A673 (cell line): ENCODE results near the gene NRXN2. TPM values are rescaled to one million over a fixed set of nuclear protein-coding genes. Genes with fewer than 3 reads are reported as not detected.

Experiments
- BruUV-seq: library from RNA; stranded (reverse); fragments of 400-500 nt; replicated peaks from 2 replicates; lab custom pipeline; 2021; lab: Mats Ljungman, UMichigan
- CTCF ChIA-PET: fragments of 300-600 bp; sonication (Branson Sonifier 250); formaldehyde crosslinking; loops from one replicate; lab custom pipeline; 2022; ENCODE audit warnings: antibody characterized with exemption; lab: Charles Lee
- POLR2A ChIA-PET: fragments of 300-600 bp; sonication (Branson Sonifier 250); formaldehyde crosslinking; loops from one replicate; lab custom pipeline; 2022; ENCODE audit warnings: antibody characterized with exemption; ENCODE audit not compliant: low non-redundant PET; lab: Charles Lee
- DNase-seq: peaks from one replicate; pipeline ENCODE4 v3.0.0-alpha.2; 2015; ENCODE audit warnings: low spot score
- H3K27ac ChIP-seq: fragments of 200-600 bp; sonication (generic); 2 replicates; pipeline ENCODE4 v1.5.1; 2016; ENCODE audit warnings: mixed run types, low read depth, mild to moderate bottlenecking, mixed read lengths, antibody characterized with exemption, low read length; ENCODE audit not compliant: poor library complexity, severe bottlenecking
- H3K27me3 ChIP-seq: fragments of 200-600 bp; sonication (generic); replicated peaks from 2 replicates; pipeline ENCODE4 v1.6.1; 2017; ENCODE audit warnings: mixed run types, low read depth, mild to moderate bottlenecking, mixed read lengths, antibody characterized with exemption, low read length; ENCODE audit not compliant: insufficient read depth, poor library complexity
- H3K36me3 ChIP-seq: fragments of 200-600 bp; sonication (generic); 2 replicates; pipeline ENCODE4 v1.6.1; 2016; ENCODE audit warnings: mixed run types, mild to moderate bottlenecking, mixed read lengths, antibody characterized with exemption, low read length; ENCODE audit not compliant: insufficient read depth, poor library complexity, severe bottlenecking
- H3K4me1 ChIP-seq: fragments of 200-600 bp; sonication (generic); 2 replicates; pipeline ENCODE4 v1.6.1; 2017; ENCODE audit warnings: mixed run types, mild to moderate bottlenecking, mixed read lengths, antibody characterized with exemption, low read length; ENCODE audit not compliant: insufficient read depth, poor library complexity, severe bottlenecking
- H3K4me3 ChIP-seq: fragments of 200-600 bp; sonication (generic); 2 replicates; pipeline ENCODE4 v1.5.1; 2016; ENCODE audit warnings: low read depth, mixed run types, mild to moderate bottlenecking, mixed read lengths, low read length; ENCODE audit not compliant: poor library complexity, severe bottlenecking
- H3K9me3 ChIP-seq: fragments of 200-600 bp; sonication (generic); 2 replicates; pipeline ENCODE4 v1.6.1; 2016; ENCODE audit warnings: mixed run types, low read depth, mild to moderate bottlenecking, mixed read lengths, antibody characterized with exemption, low read length; ENCODE audit not compliant: poor library complexity, severe bottlenecking
- CTCF ChIP-seq: fragments of 300-800, 200-600 bp; sonication (generic); conservative IDR thresholded peaks from 2 replicates; pipeline ENCODE4 v1.5.1; 2017; ENCODE audit warnings: low read depth, mild to moderate bottlenecking, antibody characterized with exemption, low read length, moderate library complexity, mixed read lengths
- EZH2 ChIP-seq: fragments of 200-600 bp; sonication (generic); IDR thresholded peaks from 2 replicates; pipeline ENCODE4 v1.6.1; 2017; ENCODE audit warnings: borderline replicate concordance, low read depth, mild to moderate bottlenecking, mixed read lengths, antibody characterized with exemption, low read length; ENCODE audit not compliant: poor library complexity, severe bottlenecking
- intact Hi-C: fragments of 100-400 bp; cut with micrococcal nuclease; formaldehyde crosslinking; loops from one replicate; pipeline ENCODE4 v1.10.0; 2022; ENCODE audit not compliant: unreplicated experiment
- total RNA-seq: library from RNA; stranded (reverse); gene quantifications from 2 replicates; pipeline ENCODE4 v1.2.3, GENCODE V29; 2021

Gene NRXN2
- total RNA-seq, 1 experiment from 2014 or later, result 5.0 TPM

- no peak for DNase-seq
- POLR2A ChIA-PET, result no interaction called here
- no TSS peak for BruUV-seq
- CTCF ChIA-PET, result no interaction called here
- H3K9me3 ChIP-seq, result no peaks in the 10 kb centered on the region
- intact Hi-C loops, result no loop called here
- no peaks in the 10 kb centered on the region for H3K36me3 ChIP-seq
- H3K27me3 ChIP-seq, result no peaks in the 10 kb centered on the region
- no peak overlapping the region for H3K4me3 ChIP-seq
- H3K27ac ChIP-seq, result no peak overlapping the region
- no peaks in the 10 kb centered on the region for H3K4me1 ChIP-seq
- TF ChIP-seq CTCF, result no peak
- TF ChIP-seq EZH2, result no peak
Measured at GRCh38 chr11:64613648-64614047, 109.3 kb downstream of the NRXN2 start.

GRCh38 chr11:64611869-64612646, 110.9 kb downstream of the NRXN2 start:
- Histone ChIP-seq H3K9me3 (no peaks in the 10 kb centered on the region), H3K4me1 (no peaks in the 10 kb centered on the region), H3K27ac (no peak overlapping the region), H3K36me3 (no peaks in the 10 kb centered on the region), H3K27me3 (no peaks in the 10 kb centered on the region), H3K4me3 (no peak overlapping the region)
- CTCF ChIA-PET, result no interaction called here
- intact Hi-C loops, result no loop called here
- no peak for TF ChIP-seq EZH2
- no peak for TF ChIP-seq CTCF
- DNase-seq, result no peak
- POLR2A ChIA-PET, result no interaction called here
- BruUV-seq, result no TSS peak

- H3K27ac ChIP-seq, result no peak overlapping the region
- no peaks in the 10 kb centered on the region for H3K9me3 ChIP-seq
- no peak for DNase-seq
- ChIA-PET CTCF (no interaction called here), POLR2A (no interaction called here)
- TF ChIP-seq EZH2 (no peak), CTCF (no peak)
- no TSS peak for BruUV-seq
- no peaks in the 10 kb centered on the region for H3K27me3 ChIP-seq
- H3K4me3 ChIP-seq, result no peak overlapping the region
- no peaks in the 10 kb centered on the region for H3K36me3 ChIP-seq
- intact Hi-C loops, result no loop called here
- no peaks in the 10 kb centered on the region for H3K4me1 ChIP-seq
Measured at GRCh38 chr11:64611176-64611575, 111.8 kb downstream of the NRXN2 start.
